MCF 10A (cell line): Measurements from ENCODE around the gene ZSWIM6. TPM values are rescaled to one million over a fixed set of nuclear protein-coding genes. Genes with fewer than 3 reads are reported as not detected.

Experiments
- BruUV-seq: library from RNA; stranded (reverse); fragments of 400-500 nt; replicated peaks from 2 replicates; lab custom pipeline; 2021; lab: Mats Ljungman, UMichigan
- CTCF ChIA-PET: fragments of 300-600 bp; sonication (Branson Sonifier 250); formaldehyde crosslinking; extraction: SDS; loops from one replicate; lab custom pipeline; 2021; ENCODE audit warnings: antibody characterized with exemption, inconsistent platforms; lab: Yijun Ruan, JAX
- POLR2A ChIA-PET: fragments of 300-600, 350-650 bp; sonication (Branson Sonifier 250); formaldehyde crosslinking; extraction: SDS; loops from one replicate; lab custom pipeline; 2020; ENCODE audit warnings: antibody characterized with exemption, inconsistent platforms; lab: Yijun Ruan, JAX
- DNase-seq: peaks from one replicate; pipeline ENCODE4 v3.0.0-alpha.2; 2018; ENCODE audit not compliant: unreplicated experiment
- H3K27ac Mint-ChIP-seq: one replicate; pipeline ENCODE4 v1.8.0; 2022; ENCODE audit warnings: mild to moderate bottlenecking, low read depth, mixed read lengths; ENCODE audit not compliant: unreplicated experiment
- H3K27me3 Mint-ChIP-seq: one replicate; pipeline ENCODE4 v1.8.0; 2022; ENCODE audit warnings: mixed read lengths; ENCODE audit not compliant: insufficient read depth, unreplicated experiment
- H3K36me3 Mint-ChIP-seq: one replicate; pipeline ENCODE4 v1.8.0; 2022; ENCODE audit warnings: mild to moderate bottlenecking, moderate library complexity, mixed read lengths; ENCODE audit not compliant: insufficient read depth, unreplicated experiment
- H3K4me1 Mint-ChIP-seq: one replicate; pipeline ENCODE4 v1.8.0; 2022; ENCODE audit warnings: mixed read lengths; ENCODE audit not compliant: insufficient read depth, unreplicated experiment
- H3K4me3 Mint-ChIP-seq: one replicate; pipeline ENCODE4 v1.8.0; 2022; ENCODE audit warnings: mild to moderate bottlenecking, moderate library complexity, mixed read lengths; ENCODE audit not compliant: unreplicated experiment
- H3K9me3 Mint-ChIP-seq: one replicate; pipeline ENCODE4 v1.8.0; 2022; ENCODE audit warnings: mixed read lengths; ENCODE audit not compliant: unreplicated experiment
- CTCF ChIP-seq: fragments of 200-600 bp; IDR thresholded peaks from one replicate; pipeline ENCODE4 v1.8.0; 2022; ENCODE audit warnings: antibody characterized with exemption, mild to moderate bottlenecking; ENCODE audit not compliant: unreplicated experiment
- intact Hi-C: fragments of 100-400 bp; cut with micrococcal nuclease; formaldehyde crosslinking; loops from 2 replicates; pipeline ENCODE4 v1.14.1; 2022
- total RNA-seq: library from RNA; stranded (reverse); gene quantifications from 2 replicates; pipeline ENCODE4 v1.2.3, GENCODE V29; 2022

The ZSWIM6 gene
- total RNA-seq, 1 experiment from 2014 or later, result 12.0 TPM

- peaks cover 7% of the 10 kb centered on the region for H3K9me3 Mint-ChIP-seq
- H3K36me3 Mint-ChIP-seq, result peaks cover 18% of the 10 kb centered on the region
- intact Hi-C loops, result no loop called here
- H3K27ac Mint-ChIP-seq, result no peak overlapping the region
- CTCF ChIA-PET, result no interaction called here
- no TSS peak for BruUV-seq
- no peaks in the 10 kb centered on the region for H3K4me1 Mint-ChIP-seq
- POLR2A ChIA-PET, result no interaction called here
- no peak for TF ChIP-seq CTCF
- no peak overlapping the region for H3K4me3 Mint-ChIP-seq
- DNase-seq, result no peak
- no peaks in the 10 kb centered on the region for H3K27me3 Mint-ChIP-seq
These were observed 191.0 kb downstream of the ZSWIM6 start for GRCh38 chr5:61523073-61523472.

DNA sequence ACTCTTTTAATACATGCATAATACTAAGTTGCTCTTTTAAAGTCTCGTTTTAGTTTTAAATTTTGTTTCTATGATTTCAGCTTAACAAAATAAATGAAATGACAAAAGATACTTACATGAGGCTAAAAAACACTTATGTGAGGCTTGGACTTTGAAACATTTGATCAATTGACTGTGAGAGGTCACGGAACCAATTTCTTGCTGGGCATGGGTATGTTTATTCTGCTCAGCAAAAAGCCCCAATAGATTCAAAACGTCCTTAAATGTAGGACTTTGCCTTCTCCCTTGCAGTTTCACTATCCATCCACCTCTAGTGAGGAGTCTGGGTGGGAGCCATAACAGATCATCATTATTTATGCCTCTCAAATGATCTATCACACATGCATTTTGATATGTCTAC, 191.9 kb downstream of the ZSWIM6 start:
- CTCF ChIA-PET, result interaction anchor here (1.9 kb wide), 1 partner anchor 14 kb away, joined by 6 read pairs; no protein-coding TSS in a partner anchor
- peaks cover 18% of the 10 kb centered on the region for H3K36me3 Mint-ChIP-seq
- no peaks in the 10 kb centered on the region for H3K27me3 Mint-ChIP-seq
- no peak overlapping the region for H3K27ac Mint-ChIP-seq
- peaks cover 7% of the 10 kb centered on the region for H3K9me3 Mint-ChIP-seq
- POLR2A ChIA-PET, result no interaction called here
- no peak for TF ChIP-seq CTCF
- no peaks in the 10 kb centered on the region for H3K4me1 Mint-ChIP-seq
- H3K4me3 Mint-ChIP-seq, result no peak overlapping the region
- intact Hi-C loops, result no loop called here
- BruUV-seq, result no TSS peak
- DNase-seq, result no peak

- Mint-ChIP-seq H3K4me3 (no peak overlapping the region), H3K27ac (no peak overlapping the region), H3K9me3 (no peaks in the 10 kb centered on the region), H3K36me3 (peaks cover 18% of the 10 kb centered on the region), H3K4me1 (no peaks in the 10 kb centered on the region), H3K27me3 (no peaks in the 10 kb centered on the region)
- ChIA-PET CTCF (interaction anchor here (0.6 to 1.9 kb wide), 4 partner anchors 13 to 292 kb away, joined by 3 to 6 read pairs (median 4); no protein-coding TSS in a partner anchor), POLR2A (interaction anchor here (0.6 kb wide), 1 partner anchor 782 kb away, joined by 3 read pairs; no protein-coding TSS in a partner anchor)
- no peak for DNase-seq
- no TSS peak for BruUV-seq
- no peak for TF ChIP-seq CTCF
- intact Hi-C loops, result no loop called here
These were observed 193.6 kb downstream of the ZSWIM6 start for GRCh38 chr5:61525512-61526206.

DNA sequence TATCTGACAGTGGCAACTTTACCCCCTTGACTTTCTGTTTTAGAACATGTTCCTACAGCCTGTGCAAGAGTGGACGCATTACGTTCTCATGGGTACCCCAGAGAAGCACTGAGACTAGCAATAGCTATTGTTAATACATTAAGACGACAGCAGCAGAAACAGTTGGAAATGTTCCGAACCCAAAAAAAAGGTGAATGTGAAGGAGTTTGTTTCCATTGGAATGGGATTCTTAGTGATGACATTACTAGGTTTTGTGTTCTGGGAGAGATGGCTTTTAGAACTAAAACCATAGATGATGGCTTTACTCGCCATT, 194.1 kb downstream of the ZSWIM6 start:
- ChIA-PET POLR2A (no interaction called here), CTCF (interaction anchor here (0.6 to 1.9 kb wide), 4 partner anchors 12 to 292 kb away, joined by 3 to 6 read pairs (median 4); no protein-coding TSS in a partner anchor)
- no peak for DNase-seq
- TF ChIP-seq CTCF, result no peak
- H3K4me3 Mint-ChIP-seq, result no peak overlapping the region
- intact Hi-C loops, result no loop called here
- no TSS peak for BruUV-seq
- no peaks in the 10 kb centered on the region for H3K4me1 Mint-ChIP-seq
- H3K9me3 Mint-ChIP-seq, result no peaks in the 10 kb centered on the region
- no peaks in the 10 kb centered on the region for H3K27me3 Mint-ChIP-seq
- no peak overlapping the region for H3K27ac Mint-ChIP-seq
- H3K36me3 Mint-ChIP-seq, result peaks cover 18% of the 10 kb centered on the region
